PC-9 (cell line): ENCODE measurements around the gene SBF2. TPM values are rescaled to one million over a fixed set of nuclear protein-coding genes. Genes with fewer than 3 reads are reported as not detected.

Experiments
- BruUV-seq: library from RNA; stranded (reverse); fragments of 400-500 nt; replicated peaks from 2 replicates; lab custom pipeline; 2021; lab: Mats Ljungman, UMichigan
- CTCF ChIA-PET: fragments of 300-600 bp; sonication (Branson Sonifier 250); formaldehyde crosslinking; loops from one replicate; lab custom pipeline; 2022; ENCODE audit warnings: antibody characterized with exemption; lab: Charles Lee
- POLR2A ChIA-PET: fragments of 300-600 bp; sonication (Branson Sonifier 250); formaldehyde crosslinking; loops from one replicate; lab custom pipeline; 2022; ENCODE audit warnings: antibody characterized with exemption; ENCODE audit not compliant: unreplicated experiment; lab: Charles Lee
- DNase-seq, 2 experiments: peaks; one replicate each; pipeline versions ENCODE4 v3.0.0 to v3.0.0-alpha.2; 2015 to 2022; ENCODE audit warnings: mixed read lengths in 1 of 2
- H2AFZ ChIP-seq: fragments of 200-600 bp; sonication (generic); 2 replicates; pipeline ENCODE4 v1.8.1; 2017; ENCODE audit warnings: antibody characterized with exemption
- H3F3A ChIP-seq: fragments of 200-600 bp; sonication (generic); 2 replicates; pipeline ENCODE4 v1.8.1; 2017; ENCODE audit warnings: antibody characterized with exemption, mild to moderate bottlenecking, low read depth; ENCODE audit not compliant: insufficient read depth
- H3K27ac ChIP-seq: fragments of 200-600 bp; sonication (generic); 2 replicates; pipeline ENCODE4 v1.6.1; 2016; ENCODE audit warnings: mixed run types
- H3K27me3 ChIP-seq: fragments of 200-600 bp; sonication (generic); 2 replicates; pipeline ENCODE4 v1.6.1; 2016; ENCODE audit warnings: low read depth, mixed run types; ENCODE audit not compliant: insufficient read depth
- H3K36me3 ChIP-seq: fragments of 200-600 bp; sonication (generic); 2 replicates; pipeline ENCODE4 v1.6.1; 2016; ENCODE audit warnings: low read depth, mixed run types
- H3K4me1 ChIP-seq: fragments of 200-600 bp; sonication (generic); replicated peaks from 2 replicates; pipeline ENCODE4 v1.6.1; 2016; ENCODE audit warnings: mixed run types; ENCODE audit not compliant: insufficient read depth
- H3K4me2 ChIP-seq: fragments of 200-600 bp; sonication (generic); 2 replicates; pipeline ENCODE4 v1.6.1; 2017; ENCODE audit warnings: mixed run types
- H3K4me3 ChIP-seq: fragments of 200-600 bp; sonication (generic); 2 replicates; pipeline ENCODE4 v1.6.1; 2016; ENCODE audit warnings: mixed run types
- H3K79me2 ChIP-seq: fragments of 200-600 bp; sonication (generic); 2 replicates; pipeline ENCODE4 v1.6.1; 2017; ENCODE audit warnings: low read depth, mixed run types
- H3K9me2 ChIP-seq: fragments of 200-600 bp; sonication (generic); 2 replicates; pipeline ENCODE4 v1.8.1; 2017; ENCODE audit warnings: mild to moderate bottlenecking; ENCODE audit not compliant: insufficient read depth
- H3K9me3 ChIP-seq: fragments of 200-600 bp; sonication (generic); 2 replicates; pipeline ENCODE4 v1.8.1; 2016; ENCODE audit warnings: low read depth; ENCODE audit not compliant: insufficient read depth
- H4K20me1 ChIP-seq: fragments of 200-600 bp; sonication (generic); 2 replicates; pipeline ENCODE4 v1.8.1; 2017; ENCODE audit not compliant: insufficient read depth
- CTCF ChIP-seq: fragments of 200-600 bp; sonication (generic); conservative IDR thresholded peaks from 2 replicates; pipeline ENCODE4 v1.6.1; 2017; ENCODE audit warnings: mixed run types, antibody characterized with exemption, mild to moderate bottlenecking, moderate library complexity
- EZH2 ChIP-seq: fragments of 200-600 bp; sonication (generic); IDR thresholded peaks from 2 replicates; pipeline ENCODE4 v1.8.0; 2017; ENCODE audit warnings: antibody characterized with exemption, low read depth
- intact Hi-C: fragments of 100-400 bp; cut with micrococcal nuclease; formaldehyde crosslinking; loops from one replicate; pipeline ENCODE4 v1.10.0; 2022; ENCODE audit not compliant: unreplicated experiment
- total RNA-seq: library from RNA; stranded (reverse); gene quantifications from 2 replicates; pipeline ENCODE4 v1.2.3, GENCODE V29; 2021

The SBF2 gene
- total RNA-seq, 1 experiment from 2014 or later, result 18.6 TPM

DNA sequence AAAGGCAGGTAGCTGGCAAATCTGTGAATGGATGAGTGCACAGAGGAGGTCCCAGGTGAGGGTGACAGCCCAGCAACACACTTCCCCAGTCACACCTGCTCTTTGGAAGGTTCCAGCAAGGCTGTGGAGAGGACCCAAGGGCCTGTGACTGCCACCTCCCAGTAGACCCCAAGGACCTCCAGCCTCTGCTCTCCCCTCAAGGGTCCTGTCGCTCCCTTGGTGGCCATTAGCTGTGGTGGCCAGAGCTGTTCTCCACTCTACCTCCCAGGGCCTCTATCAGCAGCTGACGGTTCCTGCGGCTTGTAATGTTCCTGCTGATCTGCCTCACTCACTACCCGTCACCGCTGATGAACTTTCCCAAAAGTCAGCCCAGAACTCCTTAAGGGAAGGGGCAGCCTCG is 537.1 kb downstream of the SBF2 start:
- H3K4me3 ChIP-seq, result no peak overlapping the region
- ChIA-PET CTCF (no interaction called here), POLR2A (interaction anchor here (0.5 kb wide), 1 partner anchor 565 kb away, joined by 7 read pairs; no protein-coding TSS in a partner anchor)
- TF ChIP-seq CTCF (no peak), EZH2 (no peak)
- H4K20me1 ChIP-seq, result no peaks in the 10 kb centered on the region
- no peaks in the 10 kb centered on the region for H3K9me2 ChIP-seq
- 0 out of 2 replicates have a peak, but pooled peaks cover 5% of the 10 kb centered on the region for H3K79me2 ChIP-seq
- H3F3A ChIP-seq, result peaks cover 10% of the 10 kb centered on the region; the same call in 1 of the 2 replicates
- intact Hi-C loops, result loop anchor here (5.0 kb wide), 1 partner anchor 105 kb away; no protein-coding TSS in a partner anchor
- H3K27ac ChIP-seq, result no peak overlapping the region
- no peaks in the 10 kb centered on the region for H3K27me3 ChIP-seq
- DNase-seq, result no peak
- BruUV-seq, result no TSS peak
- H2AFZ ChIP-seq, result no peak overlapping the region
- H3K9me3 ChIP-seq, result no peaks in the 10 kb centered on the region
- no peak overlapping the region for H3K4me2 ChIP-seq
- peaks cover 29% of the 10 kb centered on the region for H3K4me1 ChIP-seq
- H3K36me3 ChIP-seq, result no peaks in the 10 kb centered on the region

GRCh38 chr11:9756461-9756860 is 537.6 kb downstream of the SBF2 start:
- H3F3A ChIP-seq, result peaks cover 10% of the 10 kb centered on the region; the same call in 1 of the 2 replicates
- no peak overlapping the region for H3K27ac ChIP-seq
- no peaks in the 10 kb centered on the region for H3K9me3 ChIP-seq
- ChIA-PET POLR2A (interaction anchor here (0.5 kb wide), 1 partner anchor 566 kb away, joined by 7 read pairs; no protein-coding TSS in a partner anchor), CTCF (no interaction called here)
- DNase-seq, result no peak
- no peak overlapping the region for H2AFZ ChIP-seq
- H3K9me2 ChIP-seq, result no peaks in the 10 kb centered on the region
- 0 out of 2 replicates have a peak, but pooled peaks cover 5% of the 10 kb centered on the region for H3K79me2 ChIP-seq
- H3K4me3 ChIP-seq, result no peak overlapping the region
- H3K27me3 ChIP-seq, result no peaks in the 10 kb centered on the region
- no peak for TF ChIP-seq EZH2
- no peak for TF ChIP-seq CTCF
- peaks cover 29% of the 10 kb centered on the region for H3K4me1 ChIP-seq
- H3K4me2 ChIP-seq, result no peak overlapping the region
- H3K36me3 ChIP-seq, result no peaks in the 10 kb centered on the region
- intact Hi-C loops, result loop anchor here (5.0 kb wide), 1 partner anchor 106 kb away; no protein-coding TSS in a partner anchor
- BruUV-seq, result no TSS peak
- H4K20me1 ChIP-seq, result no peaks in the 10 kb centered on the region

DNA sequence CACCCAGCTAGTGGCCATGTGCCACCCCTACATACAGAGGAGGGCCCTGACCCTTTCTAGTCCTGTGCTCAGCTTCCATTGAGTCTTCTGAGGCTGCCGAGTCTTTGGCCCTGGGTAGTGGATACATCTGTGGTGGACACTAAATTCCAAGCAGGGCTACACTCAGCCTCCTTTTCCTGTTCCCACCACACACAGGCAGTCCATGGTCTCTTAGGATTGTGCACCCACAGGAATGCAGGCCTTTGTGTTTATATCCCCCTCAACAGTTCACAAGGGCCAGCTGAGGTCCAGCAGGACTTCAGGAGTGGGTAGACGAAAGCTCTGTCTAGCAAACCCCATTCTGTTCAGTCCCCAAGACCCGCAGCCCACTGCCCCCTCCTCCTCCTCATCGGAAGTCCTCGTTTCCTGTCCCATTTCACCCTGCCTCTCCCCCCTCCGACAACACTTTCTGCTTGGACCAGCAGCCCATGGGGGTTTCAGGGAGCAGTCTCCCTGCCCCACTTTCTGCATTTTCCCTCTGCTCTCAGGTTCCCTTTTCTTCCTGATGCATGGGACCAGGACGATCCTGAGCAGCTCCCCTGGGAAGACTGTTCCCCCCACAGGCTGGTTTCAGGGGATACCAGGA is 538.3 kb downstream of the SBF2 start:
- POLR2A ChIA-PET, result no interaction called here
- no peak for TF ChIP-seq CTCF
- no peak for TF ChIP-seq EZH2
- Histone ChIP-seq H3K36me3 (no peaks in the 10 kb centered on the region), H3F3A (peaks cover 10% of the 10 kb centered on the region; the same call in 1 of the 2 replicates), H3K9me2 (no peaks in the 10 kb centered on the region), H2AFZ (no peak overlapping the region), H3K4me3 (no peak overlapping the region), H3K27me3 (no peaks in the 10 kb centered on the region), H3K79me2 (0 out of 2 replicates have a peak, but pooled peaks cover 3% of the 10 kb centered on the region), H3K4me1 (peaks cover 29% of the 10 kb centered on the region), H3K4me2 (no peak overlapping the region), H3K9me3 (no peaks in the 10 kb centered on the region), H3K27ac (no peak overlapping the region), H4K20me1 (no peaks in the 10 kb centered on the region)
- BruUV-seq, result no TSS peak
- DNase-seq, result no peak
- intact Hi-C loops, result loop anchor here (5.0 kb wide), 1 partner anchor 107 kb away; no protein-coding TSS in a partner anchor
- CTCF ChIA-PET, result no interaction called here
